HG02852 (cell line): Measurements from ENCODE around the gene UTS2R.
"Not testable (repeated sequence)": the region's sequence is repeated elsewhere in the genome, so short reads cannot be mapped to it uniquely, and the experiment has no call there.

Experiments used
- ATAC-seq: cut with Tn5 transposase; IDR thresholded peaks from one replicate; pipeline ENCODE4 v1.9.1; 2021; ENCODE audit warnings: mild to moderate bottlenecking, moderate library complexity; ENCODE audit not compliant: unreplicated experiment

Gene UTS2R

DNA sequence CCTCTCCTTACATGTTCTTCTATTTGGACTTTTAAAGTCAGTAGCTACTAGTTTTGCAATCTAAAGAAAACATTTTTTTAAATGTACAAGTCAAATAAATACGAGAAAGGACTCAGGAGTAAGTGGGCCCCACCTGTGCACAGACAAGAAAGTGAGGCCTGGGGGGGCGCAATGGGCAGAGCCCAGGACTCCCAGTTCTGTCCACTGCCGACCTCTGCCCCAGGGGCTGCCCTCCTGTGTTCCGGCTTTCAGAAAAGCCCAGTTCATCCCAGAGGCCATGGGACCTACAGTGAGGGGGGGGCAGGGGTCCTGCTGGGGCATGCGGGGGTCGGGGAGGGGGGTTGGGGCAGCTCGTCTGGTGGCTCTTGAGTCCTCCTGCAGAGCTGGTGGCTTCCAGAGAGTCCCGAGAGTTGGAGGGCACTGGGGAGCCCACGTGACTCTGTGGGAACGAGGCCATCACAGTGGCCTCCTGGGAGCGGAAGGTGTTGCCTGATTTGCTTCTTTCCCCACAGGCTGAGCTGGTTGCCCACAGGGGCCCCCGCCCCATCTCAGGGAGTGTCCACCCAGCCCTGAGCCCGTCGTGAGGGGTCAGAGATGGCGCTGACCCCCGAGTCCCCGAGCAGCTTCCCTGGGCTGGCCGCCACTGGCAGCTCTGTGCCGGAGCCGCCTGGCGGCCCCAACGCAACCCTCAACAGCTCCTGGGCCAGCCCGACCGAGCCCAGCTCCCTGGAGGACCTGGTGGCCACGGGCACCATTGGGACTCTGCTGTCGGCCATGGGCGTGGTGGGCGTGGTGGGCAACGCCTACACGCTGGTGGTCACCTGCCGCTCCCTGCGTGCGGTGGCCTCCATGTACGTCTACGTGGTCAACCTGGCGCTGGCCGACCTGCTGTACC is 2.4 kb downstream of the UTS2R start:
- ATAC-seq: no peak

DNA sequence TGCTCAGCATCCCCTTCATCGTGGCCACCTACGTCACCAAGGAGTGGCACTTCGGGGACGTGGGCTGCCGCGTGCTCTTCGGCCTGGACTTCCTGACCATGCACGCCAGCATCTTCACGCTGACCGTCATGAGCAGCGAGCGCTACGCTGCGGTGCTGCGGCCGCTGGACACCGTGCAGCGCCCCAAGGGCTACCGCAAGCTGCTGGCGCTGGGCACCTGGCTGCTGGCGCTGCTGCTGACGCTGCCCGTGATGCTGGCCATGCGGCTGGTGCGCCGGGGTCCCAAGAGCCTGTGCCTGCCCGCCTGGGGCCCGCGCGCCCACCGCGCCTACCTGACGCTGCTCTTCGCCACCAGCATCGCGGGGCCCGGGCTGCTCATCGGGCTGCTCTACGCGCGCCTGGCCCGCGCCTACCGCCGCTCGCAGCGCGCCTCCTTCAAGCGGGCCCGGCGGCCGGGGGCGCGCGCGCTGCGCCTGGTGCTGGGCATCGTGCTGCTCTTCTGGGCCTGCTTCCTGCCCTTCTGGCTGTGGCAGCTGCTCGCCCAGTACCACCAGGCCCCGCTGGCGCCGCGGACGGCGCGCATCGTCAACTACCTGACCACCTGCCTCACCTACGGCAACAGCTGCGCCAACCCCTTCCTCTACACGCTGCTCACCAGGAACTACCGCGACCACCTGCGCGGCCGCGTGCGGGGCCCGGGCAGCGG is 3.2 kb downstream of the UTS2R start:
- no peak for ATAC-seq

GRCh38 chr17:82375359-82376041 is 3.9 kb downstream of the UTS2R start:
- ATAC-seq: no peak

- ATAC-seq: no peak
Measured at GRCh38 chr17:82376042-82376730, 4.6 kb downstream of the UTS2R start.

- not testable (repeated sequence) for ATAC-seq
Measured at GRCh38 chr17:82377294-82377693, 5.7 kb downstream of the UTS2R start.

- ATAC-seq: no peak
Measured at GRCh38 chr17:82377924-82378740, 6.6 kb downstream of the UTS2R start.

- no peak for ATAC-seq
Measured at GRCh38 chr17:82378741-82379021, 7.1 kb downstream of the UTS2R start.

- no peak for ATAC-seq
Measured at GRCh38 chr17:82380860-82381702, 9.5 kb downstream of the UTS2R start.

DNA sequence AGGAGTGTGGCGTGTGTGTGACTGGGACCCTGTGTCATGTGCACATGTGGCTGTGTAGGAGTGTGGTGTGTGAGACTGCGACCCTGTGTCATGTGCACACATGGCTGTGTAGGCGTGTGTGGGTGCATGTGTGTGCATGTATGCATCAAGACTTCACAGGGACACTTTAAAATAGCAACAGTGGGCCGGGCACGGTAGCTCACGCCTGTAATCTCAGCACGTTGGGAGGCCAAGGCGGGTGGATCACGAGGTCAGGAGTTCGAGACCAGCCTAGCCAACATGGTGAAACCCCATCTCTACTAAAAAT is 10.1 kb downstream of the UTS2R start:
- not testable (repeated sequence) for ATAC-seq

GRCh38 chr17:82382220-82382932 is 10.8 kb downstream of the UTS2R start:
- not testable (repeated sequence) for ATAC-seq

DNA sequence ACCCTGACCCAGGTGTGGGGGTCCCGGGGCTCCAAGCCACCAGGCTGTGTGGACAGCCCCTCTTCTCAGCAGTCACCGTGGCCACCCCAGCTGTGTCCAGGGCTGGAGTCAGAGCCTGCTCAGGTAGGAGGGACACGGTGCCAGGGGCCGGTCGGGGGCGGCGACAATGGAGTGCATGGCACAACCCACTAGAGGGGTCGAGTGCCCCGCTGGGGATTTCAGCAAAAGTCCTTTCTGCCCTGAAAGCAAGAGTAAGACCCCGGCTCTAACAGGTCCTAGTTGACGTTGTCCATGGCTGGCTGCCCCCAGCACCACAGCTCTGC is 11.3 kb downstream of the UTS2R start:
- no peak for ATAC-seq

DNA sequence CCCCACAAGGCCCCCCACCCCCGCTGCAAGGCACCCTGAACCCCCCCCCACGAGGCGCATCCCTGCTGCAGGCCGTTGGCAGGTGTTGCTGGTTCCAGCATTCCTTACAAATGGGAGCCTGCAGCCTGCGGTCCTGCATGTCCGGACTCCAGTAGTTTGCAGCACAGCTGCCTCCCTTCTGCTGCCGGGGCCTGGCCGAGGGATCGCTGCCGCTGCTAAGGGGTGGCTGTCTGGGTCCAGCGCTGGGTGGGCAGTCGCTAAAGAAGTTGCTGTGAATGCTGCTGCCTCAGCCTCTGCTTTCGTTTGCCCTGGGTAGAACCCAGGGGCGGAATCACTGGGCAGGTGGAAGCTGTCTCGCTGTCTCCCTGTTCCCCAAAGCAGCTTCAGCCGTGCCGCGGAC is 11.8 kb downstream of the UTS2R start:
- ATAC-seq: no peak

DNA sequence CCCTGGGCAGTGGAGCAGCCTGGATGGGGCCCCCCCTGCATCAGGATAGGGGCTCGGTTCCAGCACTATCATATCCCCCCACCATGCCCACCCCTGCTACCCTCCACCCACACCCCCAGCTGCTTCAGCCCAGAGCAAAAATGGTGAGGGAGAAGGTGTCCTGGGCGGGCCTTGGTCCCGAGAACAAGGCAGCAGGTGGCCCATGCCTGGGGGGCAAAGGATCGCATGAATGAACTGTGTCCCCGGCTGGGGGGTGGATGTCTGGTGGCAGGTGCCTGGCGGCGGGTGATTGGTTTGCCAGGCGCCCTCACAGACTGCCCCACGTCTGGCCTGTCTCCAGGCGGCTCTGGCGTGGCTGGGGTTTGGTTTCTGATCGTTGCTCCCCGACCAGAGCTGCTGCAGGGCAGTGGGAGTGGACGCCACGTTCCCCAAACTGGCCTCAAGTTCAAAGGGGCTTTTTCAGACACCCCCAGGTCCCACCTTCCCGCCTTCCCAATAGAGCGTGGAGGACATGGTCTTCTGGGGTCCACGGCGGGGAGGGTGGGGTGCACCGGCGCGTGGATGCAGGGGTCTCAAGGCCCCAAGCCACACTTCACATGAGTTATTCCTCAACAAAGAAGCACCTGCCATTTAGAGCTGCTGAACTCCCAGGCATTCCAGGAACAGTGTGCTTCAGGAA is 12.6 kb downstream of the UTS2R start:
- ATAC-seq: no peak

- no peak for ATAC-seq
Measured at GRCh38 chr17:82384730-82385481, 13.3 kb downstream of the UTS2R start.

DNA sequence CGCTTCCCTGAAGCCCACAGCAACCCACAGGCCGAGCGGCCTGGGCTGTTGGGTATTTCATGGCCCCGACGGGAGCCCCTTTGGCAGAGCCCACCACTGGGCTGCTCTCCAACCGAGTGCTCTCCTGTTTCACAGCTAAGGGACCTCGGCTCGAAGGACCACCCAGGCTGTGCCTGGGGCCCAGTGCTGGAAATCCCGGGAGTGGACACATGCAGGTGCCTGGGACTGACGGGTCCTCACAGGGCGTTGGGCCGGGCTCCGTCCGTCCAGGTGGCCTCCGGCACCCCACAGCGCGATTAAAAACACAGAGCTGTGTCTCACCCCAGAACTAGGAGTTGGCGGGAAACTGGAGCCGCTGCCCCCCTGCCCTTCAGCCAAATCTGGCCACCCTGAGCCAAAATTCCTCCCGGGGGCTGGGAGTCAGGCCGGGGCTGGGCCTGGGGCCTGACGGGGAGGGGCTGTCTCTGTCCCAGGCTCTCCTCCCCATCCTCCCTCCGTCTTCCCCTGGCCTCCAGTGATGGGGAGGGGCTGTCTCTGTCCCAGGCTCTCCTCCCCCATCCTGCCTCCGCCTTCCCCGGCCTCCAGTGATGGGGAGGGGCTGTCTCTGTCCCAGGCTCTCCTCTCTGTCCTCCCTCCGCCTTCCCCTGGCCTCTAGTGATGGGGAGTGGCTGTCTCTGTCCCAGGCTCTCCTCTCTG is 14.1 kb downstream of the UTS2R start:
- no peak for ATAC-seq

DNA sequence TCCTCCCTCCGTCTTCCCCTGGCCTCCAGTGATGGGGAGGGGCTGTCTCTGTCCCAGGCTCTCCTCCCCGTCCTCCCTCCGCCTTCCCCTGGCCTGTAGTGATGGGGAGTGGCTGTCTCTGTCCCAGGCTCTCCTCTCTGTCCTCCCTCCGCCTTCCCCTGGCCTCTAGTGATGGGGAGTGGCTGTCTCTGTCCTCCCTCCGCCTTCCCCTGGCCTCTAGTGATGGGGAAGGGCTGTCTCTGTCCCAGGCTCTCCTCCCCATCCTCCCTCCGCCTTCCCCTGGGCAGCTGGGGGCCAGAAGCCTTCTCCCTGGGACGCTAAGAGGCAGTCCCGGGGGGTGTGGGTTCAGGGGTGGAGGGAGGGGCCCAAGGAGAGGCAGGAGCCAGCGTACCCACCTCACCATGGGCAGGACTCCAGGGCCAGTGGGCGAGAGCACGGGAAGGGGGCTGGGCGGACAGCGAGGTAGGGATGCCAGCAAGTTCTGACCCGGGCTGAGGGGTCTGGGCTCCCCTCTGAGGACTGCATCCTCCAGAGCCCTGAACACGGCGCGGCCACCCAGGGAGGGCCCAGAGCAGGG is 14.8 kb downstream of the UTS2R start:
- no peak for ATAC-seq
